GM12891 (cell line): ENCODE measurements around the gene MATR3.

Source experiments
- POLR2A ChIP-seq: IDR thresholded peaks from 2 replicates; pipeline ENCODE4 v1.6.1; 2011; ENCODE audit warnings: low read depth, low read length, control low read depth
- POLR2AphosphoS5 ChIP-seq: IDR thresholded peaks from 2 replicates; pipeline ENCODE4 v1.6.1; 2011; ENCODE audit warnings: low read depth, low read length, control low read depth
- POU2F2 ChIP-seq: IDR thresholded peaks from 2 replicates; pipeline ENCODE4 v1.6.1; 2011; ENCODE audit warnings: low read depth, mild to moderate bottlenecking, control low read depth, low read length, moderate library complexity
- SPI1 ChIP-seq: IDR thresholded peaks from 2 replicates; pipeline ENCODE4 v1.6.1; 2011; ENCODE audit warnings: low read depth, low read length, control low read depth
- TAF1 ChIP-seq: IDR thresholded peaks from 2 replicates; pipeline ENCODE4 v1.6.1; 2011; ENCODE audit warnings: low read depth, low read length, control low read depth

- TF ChIP-seq POLR2AphosphoS5 (no peak), SPI1 (no peak), POLR2A (no peak), POU2F2 (no peak), TAF1 (no peak)
Observed at GRCh38 chr5:139358064-139358463, 64.5 kb downstream of the MATR3 start.
